T-helper 2 cell treated with Interferon-gamma antibody and Interleukin-4, amounts not matched to agents 100 ng/mL and 5 ng/mL, for 36 hours (primary cell): Measurements from ENCODE around the gene DAG1. TPM values are rescaled to one million over a fixed set of nuclear protein-coding genes. Genes with fewer than 3 reads are reported as not detected.

Source experiments
- intact Hi-C: fragments of 100-400 bp; cut with micrococcal nuclease; formaldehyde crosslinking; loops from one replicate; pipeline ENCODE4 v1.15.1; 2023
- total RNA-seq: library from RNA; stranded (reverse); gene quantifications from 2 replicates; pipeline ENCODE4 v1.2.3, GENCODE V29; 2022

The DAG1 gene
- total RNA-seq, 1 donor from 2014 or later: 19.5 TPM

GRCh38 chr3:49512781-49513355, 42.8 kb downstream of the DAG1 start:
- intact Hi-C loops: no loop called here

GRCh38 chr3:49513494-49514124, 43.5 kb downstream of the DAG1 start:
- intact Hi-C loops: no loop called here

GRCh38 chr3:49518016-49518415, 47.9 kb downstream of the DAG1 start:
- intact Hi-C loops: no loop called here

- intact Hi-C loops: no loop called here
Measured at GRCh38 chr3:49518441-49518840, 48.4 kb downstream of the DAG1 start.

GRCh38 chr3:49519296-49519695, 49.2 kb downstream of the DAG1 start:
- intact Hi-C loops: no loop called here

GRCh38 chr3:49519916-49520385, 49.9 kb downstream of the DAG1 start:
- intact Hi-C loops: no loop called here

- intact Hi-C loops: no loop called here
Measured at GRCh38 chr3:49523756-49524747, 54.0 kb downstream of the DAG1 start.

- intact Hi-C loops: no loop called here
Measured at GRCh38 chr3:49529567-49529966, 59.5 kb downstream of the DAG1 start.

- intact Hi-C loops: no loop called here
Measured at GRCh38 chr3:49530231-49530630, 60.2 kb downstream of the DAG1 start.

- intact Hi-C loops: no loop called here
Measured at GRCh38 chr3:49530701-49531100, 60.6 kb downstream of the DAG1 start.

GRCh38 chr3:49531218-49531617, 61.2 kb downstream of the DAG1 start:
- intact Hi-C loops: no loop called here

GRCh38 chr3:49531715-49532114, 61.6 kb downstream of the DAG1 start:
- intact Hi-C loops: no loop called here

- intact Hi-C loops: no loop called here
Measured at GRCh38 chr3:49533031-49533430, 63.0 kb downstream of the DAG1 start.

- intact Hi-C loops: no loop called here
Measured at GRCh38 chr3:49533786-49534519, 63.9 kb downstream of the DAG1 start.

- intact Hi-C loops: no loop called here
Measured at GRCh38 chr3:49534581-49535441, 64.7 kb downstream of the DAG1 start.

GRCh38 chr3:49535971-49536874, 66.2 kb downstream of the DAG1 start:
- intact Hi-C loops: no loop called here

- intact Hi-C loops: no loop called here
Measured at GRCh38 chr3:49536875-49537533, 66.9 kb downstream of the DAG1 start.

- intact Hi-C loops: loop anchor here (1.0 kb wide), 2 partner anchors 14 to 131 kb away; partner anchors contain the start of gene BSN
Measured at GRCh38 chr3:49539659-49540560, 69.8 kb downstream of the DAG1 start.
